Esophagus squamous epithelium (tissue), 5 donors: ENCODE results near the gene HSPA9. TPM values are rescaled to one million over a fixed set of nuclear protein-coding genes. Genes with fewer than 3 reads are reported as not detected.

Source experiments
- DNase-seq: peaks from one replicate; lab custom pipeline; 2025; lab: John Stamatoyannopoulos, UW
- H3K27ac ChIP-seq, 4 donors: fragments of 200-600 bp; sonication (generic); one replicate each; pipeline ENCODE4 v1.5.1; 2016 to 2019; ENCODE audit warnings: mild to moderate bottlenecking in 1 of 4
- H3K27me3 ChIP-seq, 4 donors: fragments of 200-600 bp; sonication (generic); 1 replicate in 3 of 4; 2 replicates in 1 of 4; pipeline versions ENCODE4 v1.5.1 to v1.6.0; 2017 to 2021; ENCODE audit warnings: antibody characterized with exemption in 1 of 4
- H3K36me3 ChIP-seq, 3 donors: fragments of 200-600 bp; sonication (generic); one replicate each; pipeline ENCODE4 v1.5.1; 2016 to 2019
- H3K4me1 ChIP-seq, 3 donors: fragments of 200-600 bp; sonication (generic); one replicate each; pipeline ENCODE4 v1.5.1; 2017 to 2019
- H3K4me3 ChIP-seq, 4 donors: fragments of 200-600 bp; sonication (generic); 1 replicate in 3 of 4; 2 replicates in 1 of 4; pipeline ENCODE4 v1.5.1; 2016 to 2019; ENCODE audit warnings: mild to moderate bottlenecking in 2 of 4, moderate library complexity in 1 of 4
- H3K9me3 ChIP-seq, 3 donors: fragments of 200-600 bp; sonication (generic); one replicate each; pipeline ENCODE4 v1.5.1; 2016 to 2019
- POLR2A ChIP-seq, 4 donors: fragments of 450-650 bp; IDR thresholded peaks; one replicate each; pipeline ENCODE4 v1.6.1; 2017; ENCODE audit warnings: antibody characterized with exemption in 4 of 4, mild to moderate bottlenecking in 4 of 4, moderate library complexity in 3 of 4
- WGBS, 2 donors: methylation state at CpG; one replicate each; pipeline ENCODE4 v1.1.5; 2018; 5-methylcytosine and 5-hydroxymethylcytosine counted together
- intact Hi-C: fragments of 100-400 bp; cut with DNase I; formaldehyde crosslinking; loops from one replicate; pipeline ENCODE4 v1.15.0; 2022
- total RNA-seq, 4 donors: library from RNA; depleted of rRNA; stranded (reverse); fragments of >200 nt; gene quantifications; one replicate each; pipeline ENCODE4 v1.1.0, GENCODE V29; 2016
- TF ChIP-seq, protein P1 (sequence below), 6 experiments: fragments of 450-650 bp in 4 of 6; fragments of 200-600 bp in 2 of 6; sonication (generic) in 2 of 6; IDR thresholded peaks; one replicate each; pipeline ENCODE4 v1.5.1; 2016 to 2019; ENCODE audit warnings: antibody characterized with exemption in 6 of 6, mild to moderate bottlenecking in 4 of 6, moderate library complexity in 4 of 6
- donor health status: DM: yes; HTN: yes; CAD: no.

The HSPA9 gene
- total RNA-seq, 4 donors from 2014 or later: 185 to 354 (median 279) TPM

GRCh38 chr5:138553437-138554095 is 21.6 kb downstream of the HSPA9 start:
- TF ChIP-seq, protein P1, sequence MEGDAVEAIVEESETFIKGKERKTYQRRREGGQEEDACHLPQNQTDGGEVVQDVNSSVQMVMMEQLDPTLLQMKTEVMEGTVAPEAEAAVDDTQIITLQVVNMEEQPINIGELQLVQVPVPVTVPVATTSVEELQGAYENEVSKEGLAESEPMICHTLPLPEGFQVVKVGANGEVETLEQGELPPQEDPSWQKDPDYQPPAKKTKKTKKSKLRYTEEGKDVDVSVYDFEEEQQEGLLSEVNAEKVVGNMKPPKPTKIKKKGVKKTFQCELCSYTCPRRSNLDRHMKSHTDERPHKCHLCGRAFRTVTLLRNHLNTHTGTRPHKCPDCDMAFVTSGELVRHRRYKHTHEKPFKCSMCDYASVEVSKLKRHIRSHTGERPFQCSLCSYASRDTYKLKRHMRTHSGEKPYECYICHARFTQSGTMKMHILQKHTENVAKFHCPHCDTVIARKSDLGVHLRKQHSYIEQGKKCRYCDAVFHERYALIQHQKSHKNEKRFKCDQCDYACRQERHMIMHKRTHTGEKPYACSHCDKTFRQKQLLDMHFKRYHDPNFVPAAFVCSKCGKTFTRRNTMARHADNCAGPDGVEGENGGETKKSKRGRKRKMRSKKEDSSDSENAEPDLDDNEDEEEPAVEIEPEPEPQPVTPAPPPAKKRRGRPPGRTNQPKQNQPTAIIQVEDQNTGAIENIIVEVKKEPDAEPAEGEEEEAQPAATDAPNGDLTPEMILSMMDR (IDR thresholded peaks at IDR 0.05): no peak
- no peak for TF ChIP-seq POLR2A (IDR thresholded peaks at IDR 0.05)
- 85 to 89% methylated on average over 5 of the region's 5 CpGs for WGBS, 2 donors
- DNase-seq: no peak
- H3K36me3 ChIP-seq: peaks cover 19 to 59% (median 28%) of the 10 kb centered on the region in 3 donors
- intact Hi-C loops: no loop called here
- H3K4me3 ChIP-seq: no peak overlapping the region
- H3K4me1 ChIP-seq: peaks cover 0 to under 1% (median 0%) of the 10 kb centered on the region in 3 donors
- no peak overlapping the region for H3K27ac ChIP-seq
- no peaks in the 10 kb centered on the region for H3K9me3 ChIP-seq
- H3K27me3 ChIP-seq: no peaks in the 10 kb centered on the region

DNA sequence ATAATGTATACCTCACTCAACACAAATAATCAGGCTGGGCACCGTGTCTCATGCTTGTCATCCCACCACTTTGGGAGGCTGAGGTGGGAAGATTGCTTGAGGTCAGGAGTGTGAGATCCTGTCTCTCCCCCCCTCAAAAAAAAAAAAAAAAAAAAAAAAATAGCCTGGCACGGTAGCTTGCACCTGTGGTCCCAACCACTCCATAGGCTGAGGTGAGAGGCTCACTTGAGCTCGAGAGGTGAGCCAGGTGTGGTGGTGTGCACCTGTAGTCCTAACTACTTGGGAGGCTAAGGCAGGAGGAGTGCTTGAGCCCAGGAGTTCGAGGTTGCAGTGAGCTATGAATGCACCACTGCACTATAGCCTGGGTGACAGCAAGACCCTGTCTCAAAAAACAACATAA is 22.5 kb downstream of the HSPA9 start:
- Histone ChIP-seq H3K9me3 (no peaks in the 10 kb centered on the region), H3K4me3 (no peak overlapping the region), H3K27me3 (no peaks in the 10 kb centered on the region), H3K4me1 (peaks cover 0 to 9% (median 0%) of the 10 kb centered on the region in 3 donors), H3K27ac (no peak overlapping the region), H3K36me3 (peaks cover 19 to 50% (median 23%) of the 10 kb centered on the region in 3 donors)
- intact Hi-C loops: no loop called here
- 72 to 95% methylated on average over 3 to 4 of the region's 4 CpGs for WGBS, 2 donors
- TF ChIP-seq, protein P1 (IDR thresholded peaks at IDR 0.05): no peak
- TF ChIP-seq POLR2A (IDR thresholded peaks at IDR 0.05): no peak
- DNase-seq: no peak

GRCh38 chr5:138549414-138549813 is 25.8 kb downstream of the HSPA9 start:
- intact Hi-C loops: loop anchor here (10.0 kb wide), 1 partner anchor 85 kb away; the partner anchor contains the start of gene EGR1
- Histone ChIP-seq H3K4me1 (peaks cover 11 to 41% (median 20%) of the 10 kb centered on the region in 3 donors), H3K36me3 (peaks cover 0 to 18% (median 0%) of the 10 kb centered on the region in 3 donors), H3K27ac (no peak overlapping the region), H3K27me3 (no peaks in the 10 kb centered on the region), H3K4me3 (no peak overlapping the region), H3K9me3 (no peaks in the 10 kb centered on the region)
- no peak for DNase-seq
- WGBS, 2 donors: 87 to 92% methylated on average over 5 of the region's 5 CpGs
- TF ChIP-seq, protein P1 (IDR thresholded peaks at IDR 0.05): no peak
- no peak for TF ChIP-seq POLR2A (IDR thresholded peaks at IDR 0.05)

DNA sequence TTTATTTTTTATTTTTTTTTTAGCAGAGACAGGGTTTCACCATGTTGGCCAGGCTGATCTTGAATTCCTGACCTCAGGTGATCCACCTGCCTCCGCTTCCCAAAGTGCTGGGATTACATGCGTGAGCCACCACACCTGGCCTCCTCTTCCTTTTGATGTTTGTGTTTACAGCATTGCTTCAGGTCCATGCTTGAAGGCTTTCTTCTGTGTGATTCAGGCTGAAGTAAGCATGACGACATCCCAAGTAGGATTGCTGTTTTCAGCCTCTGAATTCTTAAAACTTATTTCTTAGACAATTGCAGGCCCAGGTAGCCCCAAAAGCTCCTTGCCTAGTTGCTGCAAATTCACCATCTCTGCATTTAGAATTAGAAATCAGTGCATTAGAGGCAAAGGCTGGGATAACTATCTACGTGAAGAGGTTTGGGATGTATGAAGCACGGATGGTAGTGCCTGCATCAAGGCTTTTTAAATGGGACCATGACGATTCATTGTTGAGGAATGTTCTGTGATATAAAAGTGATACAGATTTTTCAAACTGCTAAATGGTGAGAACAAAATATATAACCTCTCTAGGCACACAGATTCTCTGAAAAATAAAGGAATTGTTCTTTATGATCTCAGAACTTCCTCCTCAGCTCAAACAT is 29.2 kb downstream of the HSPA9 start:
- Histone ChIP-seq H3K27me3 (no peaks in the 10 kb centered on the region), H3K9me3 (no peaks in the 10 kb centered on the region), H3K36me3 (no peaks in the 10 kb centered on the region), H3K4me1 (peaks cover 18 to 59% (median 30%) of the 10 kb centered on the region in 3 donors), H3K4me3 (no peak overlapping the region), H3K27ac (peak overlapping the region in 2 of 4 donors; percentile 7 to 100)
- no peak for TF ChIP-seq POLR2A (IDR thresholded peaks at IDR 0.05)
- TF ChIP-seq, protein P1 (IDR thresholded peaks at IDR 0.05): no peak
- 43 to 49% methylated on average over 6 of the region's 6 CpGs for WGBS, 2 donors
- no peak for DNase-seq
- intact Hi-C loops: loop anchor here (10.0 kb wide), 1 partner anchor 81 kb away; the partner anchor contains the start of gene EGR1
